Osteocyte (in vitro differentiated cells): ENCODE data around the gene TPM3. TPM values are rescaled to one million over a fixed set of nuclear protein-coding genes. Genes with fewer than 3 reads are reported as not detected.

ENCODE experiments used
- DNase-seq: peaks from one replicate; pipeline ENCODE4 v3.0.0; 2021; ENCODE audit warnings: mixed read lengths; ENCODE audit not compliant: unreplicated experiment; ENCODE audit errors: extremely low spot score
- H3K27ac Mint-ChIP-seq: one replicate; pipeline ENCODE4 v1.8.0; 2021; ENCODE audit warnings: mild to moderate bottlenecking, mixed read lengths; ENCODE audit not compliant: unreplicated experiment
- H3K27me3 Mint-ChIP-seq: one replicate; pipeline ENCODE4 v1.8.0; 2021; ENCODE audit warnings: mixed read lengths; ENCODE audit not compliant: unreplicated experiment
- H3K36me3 Mint-ChIP-seq: one replicate; pipeline ENCODE4 v1.8.0; 2021; ENCODE audit warnings: mixed read lengths; ENCODE audit not compliant: unreplicated experiment
- H3K4me1 Mint-ChIP-seq: one replicate; pipeline ENCODE4 v1.8.0; 2021; ENCODE audit warnings: mixed read lengths; ENCODE audit not compliant: unreplicated experiment
- H3K4me3 Mint-ChIP-seq: one replicate; pipeline ENCODE4 v1.8.0; 2021; ENCODE audit warnings: mild to moderate bottlenecking, moderate library complexity, mixed read lengths; ENCODE audit not compliant: unreplicated experiment
- H3K9me3 Mint-ChIP-seq: one replicate; pipeline ENCODE4 v1.8.0; 2021; ENCODE audit warnings: mixed read lengths; ENCODE audit not compliant: unreplicated experiment
- CTCF ChIP-seq: fragments of 200-600 bp; sonication (generic); IDR thresholded peaks from 2 replicates; pipeline ENCODE4 v1.5.0; 2021; ENCODE audit warnings: antibody characterized with exemption, mild to moderate bottlenecking, moderate library complexity
- total RNA-seq: library from RNA; stranded (reverse); gene quantifications from 2 replicates; pipeline ENCODE4 v1.2.1, GENCODE V29; 2021

The TPM3 gene
- total RNA-seq, 1 donor from 2014 or later = 194 TPM

GRCh38 chr1:154218545-154218944, 26.6 kb upstream of the TPM3 start:
- Mint-ChIP-seq H3K27ac (peak overlapping the region; percentile 55), H3K36me3 (peaks cover 23% of the 10 kb centered on the region), H3K27me3 (no peaks in the 10 kb centered on the region), H3K4me3 (peak overlapping the region; percentile 90), H3K9me3 (no peaks in the 10 kb centered on the region), H3K4me1 (peaks cover 37% of the 10 kb centered on the region)
- no peak for DNase-seq
- TF ChIP-seq CTCF = no peak

- TF ChIP-seq CTCF = no peak
- no peaks in the 10 kb centered on the region for H3K27me3 Mint-ChIP-seq
- DNase-seq = no peak
- H3K4me1 Mint-ChIP-seq = peaks cover 6% of the 10 kb centered on the region
- no peaks in the 10 kb centered on the region for H3K9me3 Mint-ChIP-seq
- H3K27ac Mint-ChIP-seq = no peak overlapping the region
- H3K4me3 Mint-ChIP-seq = no peak overlapping the region
- H3K36me3 Mint-ChIP-seq = peaks cover 43% of the 10 kb centered on the region
These were observed 21.4 kb upstream of the TPM3 start for GRCh38 chr1:154213274-154213673.

GRCh38 chr1:154212083-154212482, 20.2 kb upstream of the TPM3 start:
- peaks cover 38% of the 10 kb centered on the region for H3K36me3 Mint-ChIP-seq
- no peak for TF ChIP-seq CTCF

GRCh38 chr1:154208677-154209388, 16.9 kb upstream of the TPM3 start:
- no peak for DNase-seq
- no peaks in the 10 kb centered on the region for H3K9me3 Mint-ChIP-seq
- no peaks in the 10 kb centered on the region for H3K4me1 Mint-ChIP-seq
- peaks cover 44% of the 10 kb centered on the region for H3K36me3 Mint-ChIP-seq
- no peak for TF ChIP-seq CTCF
- no peaks in the 10 kb centered on the region for H3K27me3 Mint-ChIP-seq
- no peak overlapping the region for H3K4me3 Mint-ChIP-seq
- no peak overlapping the region for H3K27ac Mint-ChIP-seq

More at GRCh38 chr1:154212083-154212482, 20.2 kb upstream of the TPM3 start:
- Mint-ChIP-seq H3K9me3 (no peaks in the 10 kb centered on the region), H3K4me3 (no peak overlapping the region), H3K4me1 (peaks cover 3% of the 10 kb centered on the region), H3K27ac (no peak overlapping the region), H3K27me3 (no peaks in the 10 kb centered on the region)
- no peak for DNase-seq

GRCh38 chr1:154207262-154207661, 15.4 kb upstream of the TPM3 start:
- H3K9me3 Mint-ChIP-seq = no peaks in the 10 kb centered on the region
- no peaks in the 10 kb centered on the region for H3K4me1 Mint-ChIP-seq
- H3K27ac Mint-ChIP-seq = no peak overlapping the region
- TF ChIP-seq CTCF = no peak
- no peaks in the 10 kb centered on the region for H3K27me3 Mint-ChIP-seq
- H3K36me3 Mint-ChIP-seq = peaks cover 36% of the 10 kb centered on the region
- DNase-seq = no peak
- no peak overlapping the region for H3K4me3 Mint-ChIP-seq
